Fibroblast of skin of back (primary cell): ENCODE data around the gene XKR8.

Experiments
- DNase-seq: peaks from one replicate; pipeline ENCODE4 v3.0.0-alpha.2; 2013

The XKR8 gene

GRCh38 chr1:27956761-27957160 is 3.0 kb upstream of the XKR8 start:
- DNase-seq, result no peak

GRCh38 chr1:27957655-27958054 is 2.1 kb upstream of the XKR8 start:
- DNase-seq, result no peak

DNA sequence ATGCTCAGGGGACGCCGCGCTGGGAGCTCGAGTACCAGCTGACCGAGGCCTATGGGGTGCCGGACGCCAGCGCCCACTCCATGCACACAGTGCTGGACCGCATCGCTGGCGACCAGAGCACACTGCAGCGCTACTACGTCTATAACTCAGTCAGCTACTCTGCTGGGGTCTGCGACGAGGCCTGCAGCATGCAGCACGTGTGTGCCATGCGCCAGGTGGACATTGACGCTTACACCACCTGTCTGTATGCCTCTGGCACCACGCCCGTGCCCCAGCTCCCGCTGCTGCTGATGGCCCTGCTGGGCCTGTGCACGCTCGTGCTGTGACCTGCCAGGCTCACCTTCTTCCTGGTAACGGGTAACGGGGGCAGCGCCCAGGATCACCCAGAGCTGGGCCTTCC is 1.3 kb upstream of the XKR8 start:
- no peak for DNase-seq

- peak; percentile 19 for DNase-seq
Observed at GRCh38 chr1:27960762-27961645, 1.2 kb downstream of the XKR8 start.

GRCh38 chr1:27961646-27962221 is 2.0 kb downstream of the XKR8 start:
- peak; percentile 8 for DNase-seq

DNA sequence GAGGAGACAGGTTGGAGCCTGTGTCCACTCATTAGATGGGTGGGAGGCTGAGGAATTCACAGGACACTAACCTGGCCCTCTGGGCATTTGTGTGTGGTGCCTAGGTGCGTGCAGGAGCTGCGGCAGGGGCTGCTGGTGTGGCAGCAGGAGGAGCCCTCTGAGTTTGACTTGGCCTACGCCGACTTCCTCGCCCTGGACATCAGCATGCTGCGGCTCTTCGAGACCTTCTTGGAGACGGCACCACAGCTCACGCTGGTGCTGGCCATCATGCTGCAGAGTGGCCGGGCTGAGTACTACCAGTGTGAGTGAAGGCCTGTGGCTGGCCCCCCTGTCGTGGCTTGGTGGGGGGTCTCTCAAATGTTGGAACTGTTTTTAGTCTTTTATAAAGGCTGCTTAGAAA is 3.6 kb downstream of the XKR8 start:
- DNase-seq, result no peak

GRCh38 chr1:27966402-27967105 is 6.8 kb downstream of the XKR8 start:
- DNase-seq, result no peak

DNA sequence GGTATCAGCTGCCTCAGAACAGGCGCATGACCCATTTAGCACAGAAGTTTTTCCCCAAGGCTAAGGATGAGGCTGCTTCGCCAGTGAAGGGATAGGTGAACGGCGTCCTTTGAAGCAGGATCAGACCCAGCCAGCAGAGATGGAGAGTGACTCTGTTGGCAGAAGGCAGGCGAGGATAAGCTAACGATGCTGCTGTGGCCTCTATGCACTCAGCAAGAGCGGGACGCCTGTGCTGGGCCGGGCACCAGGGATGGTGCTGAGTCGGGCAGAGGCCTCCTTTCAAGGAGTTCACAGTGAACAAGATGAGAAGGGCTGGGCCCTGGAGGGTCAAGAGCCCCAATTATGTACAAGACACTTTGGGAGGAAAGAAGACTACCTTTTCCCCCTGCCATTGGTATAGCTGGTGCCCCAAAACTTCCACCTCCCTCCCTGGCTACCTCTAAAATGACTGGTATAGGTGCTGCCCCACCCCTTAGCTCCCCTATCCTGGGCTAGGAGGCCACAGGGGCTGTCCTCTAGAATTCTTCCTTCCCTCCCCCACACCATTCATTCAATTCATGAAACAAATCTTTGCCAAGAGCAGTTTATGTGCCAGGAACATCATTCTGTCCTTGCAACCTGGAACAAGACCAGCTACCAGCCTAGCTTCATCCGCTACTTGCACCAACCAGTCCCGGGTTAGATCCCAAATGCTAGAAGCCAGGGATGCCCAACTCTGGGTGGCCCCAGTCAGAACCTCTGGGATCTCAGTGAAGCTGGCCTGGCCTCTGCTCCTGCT is 7.5 kb downstream of the XKR8 start:
- no peak for DNase-seq

- DNase-seq, result no peak
Observed at GRCh38 chr1:27967884-27968466, 8.2 kb downstream of the XKR8 start.

GRCh38 chr1:27968692-27969091 is 8.9 kb downstream of the XKR8 start:
- peak; percentile 92 for DNase-seq

DNA sequence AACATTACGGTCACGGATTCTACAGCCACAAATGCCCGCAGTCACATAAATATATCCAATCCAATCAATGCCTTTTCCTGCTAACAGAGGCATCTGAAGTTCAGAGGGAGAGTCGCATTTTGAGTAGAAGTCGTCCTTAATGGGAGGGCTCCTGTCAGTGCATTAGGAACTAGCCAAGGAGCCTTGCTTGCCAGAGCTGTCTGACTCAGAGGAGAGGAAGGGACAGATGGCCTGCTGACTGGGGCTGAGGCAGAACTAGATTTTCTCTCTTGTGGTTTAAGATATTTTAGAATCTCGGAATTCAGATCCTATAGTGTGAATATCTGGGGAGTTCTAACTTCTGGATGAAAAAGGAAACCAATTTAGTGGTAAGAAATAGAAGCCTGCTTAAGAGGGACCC is 10.6 kb downstream of the XKR8 start:
- DNase-seq, result peak; percentile 82

- peak; percentile 19 for DNase-seq
Observed at GRCh38 chr1:27971674-27972073, 11.9 kb downstream of the XKR8 start.

- no peak for DNase-seq
Observed at GRCh38 chr1:27972141-27972540, 12.4 kb downstream of the XKR8 start.

GRCh38 chr1:27973771-27974416 is 14.1 kb downstream of the XKR8 start:
- no peak for DNase-seq

GRCh38 chr1:27974417-27974781 is 14.6 kb downstream of the XKR8 start:
- no peak for DNase-seq

DNA sequence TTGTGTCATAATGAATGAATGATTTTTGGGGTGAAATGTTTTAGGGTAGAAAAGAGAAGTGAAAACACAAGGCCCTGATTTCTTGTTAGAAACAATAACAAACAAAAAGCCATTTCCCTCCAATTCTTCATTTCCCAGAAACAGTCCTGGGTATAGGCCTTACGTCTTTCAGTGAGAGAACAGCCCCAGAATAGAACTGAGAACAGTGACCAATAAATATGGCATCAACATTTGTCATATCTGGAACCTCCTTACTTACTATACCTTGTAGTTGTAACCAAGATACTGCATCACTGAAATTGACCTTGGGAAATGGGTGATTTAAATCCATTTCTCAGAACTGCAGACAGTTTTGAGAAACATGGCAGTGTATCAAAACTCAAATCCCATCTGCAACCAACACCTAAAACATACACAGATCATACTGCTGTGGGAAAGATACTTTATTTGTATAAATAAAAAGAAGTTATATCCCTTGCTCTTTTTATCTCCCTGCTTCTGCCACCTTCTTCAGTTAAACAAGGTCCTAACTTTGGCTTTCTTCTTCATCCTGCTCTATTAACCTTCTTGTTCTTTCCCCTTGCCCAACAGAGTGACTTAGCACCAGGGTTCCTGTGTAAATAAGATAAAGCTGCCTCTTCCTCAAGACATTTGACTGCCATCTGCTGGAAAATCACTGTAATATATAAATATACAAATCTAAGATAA is 19.5 kb downstream of the XKR8 start:
- peak; percentile 67 for DNase-seq

DNA sequence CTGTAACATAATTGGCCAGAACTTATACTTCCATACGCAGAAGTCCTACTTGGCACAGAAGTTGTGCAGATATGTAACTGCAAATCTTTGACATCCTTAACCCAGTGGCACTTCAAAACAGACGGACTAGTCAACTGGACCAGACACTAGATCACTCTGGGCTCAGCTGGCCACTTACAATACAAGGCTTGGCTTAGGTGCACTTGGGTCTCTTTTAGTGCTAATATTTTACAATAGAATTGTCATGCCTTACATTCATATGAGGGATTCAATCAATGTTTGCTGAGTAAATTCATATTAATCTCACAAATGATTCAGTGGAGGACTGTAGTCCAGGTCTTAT is 20.1 kb downstream of the XKR8 start:
- DNase-seq, result no peak

GRCh38 chr1:27980216-27980845 is 20.6 kb downstream of the XKR8 start:
- DNase-seq, result peak; percentile 13

- DNase-seq, result no peak
Observed at GRCh38 chr1:27981145-27981544, 21.4 kb downstream of the XKR8 start.

DNA sequence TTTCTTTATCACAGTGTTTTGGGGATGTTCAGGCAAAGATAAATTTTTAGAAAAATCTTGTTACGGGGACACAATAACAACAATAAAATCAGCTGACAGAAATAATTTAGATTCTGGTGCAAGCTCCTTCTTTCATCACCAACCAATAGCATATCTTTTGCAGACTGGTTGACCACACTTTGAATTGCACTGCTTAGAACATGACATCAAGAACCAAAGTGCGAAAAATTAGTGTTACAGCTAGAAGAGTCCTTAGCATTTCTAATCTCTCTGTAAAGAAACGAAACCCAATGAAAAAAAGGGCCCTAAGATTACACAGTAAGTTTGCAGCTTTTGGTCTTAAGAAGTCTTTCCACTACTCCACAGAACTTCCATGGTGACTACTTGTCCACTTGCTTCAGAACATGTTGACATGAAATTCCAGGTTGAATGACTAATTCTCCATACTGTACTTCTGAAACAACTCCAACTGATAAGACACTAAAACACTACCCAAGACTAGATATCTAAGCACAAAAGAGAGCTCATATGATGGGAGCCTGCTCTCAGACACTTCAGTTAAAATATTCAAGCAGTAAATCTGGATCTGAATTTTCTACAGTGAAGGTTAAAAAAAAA is 31.3 kb downstream of the XKR8 start:
- DNase-seq, result peak; percentile 13
